Measurements from ENCODE around the gene UBE2G2. TPM values are rescaled to one million over a fixed set of nuclear protein-coding genes. Genes with fewer than 3 reads are reported as not detected.

Gene UBE2G2
- total RNA-seq, 1 experiment from 2014 or later: 91.3 TPM

DNA sequence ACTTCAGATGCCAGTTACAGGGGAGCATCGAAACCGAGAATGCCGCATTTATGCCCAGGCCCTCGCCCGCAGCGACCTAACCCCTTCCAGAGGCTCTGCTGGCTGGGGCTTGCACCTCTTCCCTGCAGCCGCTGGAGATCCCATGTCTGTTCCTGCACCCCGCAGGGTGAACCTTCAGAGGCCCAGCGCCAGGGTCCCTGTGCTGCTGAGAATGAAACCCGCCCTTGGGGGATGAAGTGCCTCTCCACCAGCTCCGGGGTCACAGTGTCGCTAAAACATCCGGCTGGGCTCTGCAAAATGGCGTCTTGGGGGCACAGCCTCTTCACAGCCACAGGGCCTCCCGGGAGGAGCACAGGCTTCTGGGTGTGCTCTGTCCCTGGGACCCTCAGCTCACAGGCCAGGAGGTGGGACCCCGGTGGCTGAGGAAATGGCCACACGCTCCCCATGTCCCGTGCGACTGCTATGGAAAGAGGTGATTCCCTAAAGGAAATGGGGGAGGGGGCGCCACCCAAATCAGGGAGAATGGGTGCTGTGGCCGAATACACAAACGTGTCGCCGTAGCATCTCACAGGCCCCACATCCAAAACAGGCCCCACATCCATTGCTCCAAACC is 50.3 kb downstream of the UBE2G2 start:
- Mint-ChIP-seq H3K27me3 (ENCODE audit: insufficient read depth, unreplicated experiment) (no peaks in the 10 kb centered on the region), H3K27ac (ENCODE audit: unreplicated experiment) (no peak overlapping the region), H3K9me3 (ENCODE audit: unreplicated experiment) (no peaks in the 10 kb centered on the region), H3K4me3 (ENCODE audit: unreplicated experiment) (no peak overlapping the region), H3K4me1 (ENCODE audit: low read depth, unreplicated experiment) (no peaks in the 10 kb centered on the region), H3K36me3 (ENCODE audit: insufficient read depth, unreplicated experiment) (no peaks in the 10 kb centered on the region)
- CTCF ChIA-PET: no interaction called here
- H3K9me3 ChIP-seq: no peaks in the 10 kb centered on the region
- no peak for TF ChIP-seq CTCF (IDR thresholded peaks at IDR 0.05; ENCODE audit: insufficient read depth in 1 of 2, low read depth in 1 of 2, low read length in 1 of 2, severe bottlenecking in 1 of 2, unreplicated experiment in 1 of 2)
- no TSS peak for BruUV-seq (replicated peaks)
- no peaks in the 10 kb centered on the region for H3K4me1 ChIP-seq
- no peaks in the 10 kb centered on the region for H3K36me3 ChIP-seq (ENCODE audit: control insufficient read depth, insufficient read depth, low read length)
- no peak overlapping the region for H3K4me3 ChIP-seq (ENCODE audit: low read depth, low read length)
- POLR2A ChIA-PET: no interaction called here
- H3K27me3 ChIP-seq (replicated peaks; ENCODE audit: control insufficient read depth, insufficient read depth, low read length): no peaks in the 10 kb centered on the region
- DNase-seq: no peak
- intact Hi-C loops (cut with micrococcal nuclease; ENCODE audit: unreplicated experiment): no loop called here

GRCh38 chr21:44750675-44751025 is 51.0 kb downstream of the UBE2G2 start:
- Histone ChIP-seq H3K4me1 (no peaks in the 10 kb centered on the region), H3K27me3 (replicated peaks; ENCODE audit: control insufficient read depth, insufficient read depth, low read length) (no peaks in the 10 kb centered on the region), H3K4me3 (ENCODE audit: low read depth, low read length) (no peak overlapping the region), H3K9me3 (no peaks in the 10 kb centered on the region), H3K36me3 (ENCODE audit: control insufficient read depth, insufficient read depth, low read length) (no peaks in the 10 kb centered on the region)
- no peaks in the 10 kb centered on the region for H3K9me3 Mint-ChIP-seq (ENCODE audit: unreplicated experiment)
- BruUV-seq (replicated peaks): no TSS peak
- H3K36me3 Mint-ChIP-seq (ENCODE audit: insufficient read depth, unreplicated experiment): no peaks in the 10 kb centered on the region
- H3K27me3 Mint-ChIP-seq (ENCODE audit: insufficient read depth, unreplicated experiment): no peaks in the 10 kb centered on the region
- DNase-seq: no peak
- H3K4me1 Mint-ChIP-seq (ENCODE audit: low read depth, unreplicated experiment): no peaks in the 10 kb centered on the region
- no peak overlapping the region for H3K27ac Mint-ChIP-seq (ENCODE audit: unreplicated experiment)
- ChIA-PET CTCF (no interaction called here), POLR2A (no interaction called here)
- H3K4me3 Mint-ChIP-seq (ENCODE audit: unreplicated experiment): no peak overlapping the region
- no peak for TF ChIP-seq CTCF (IDR thresholded peaks at IDR 0.05; ENCODE audit: insufficient read depth in 1 of 2, low read depth in 1 of 2, low read length in 1 of 2, severe bottlenecking in 1 of 2, unreplicated experiment in 1 of 2)
- intact Hi-C loops (cut with micrococcal nuclease; ENCODE audit: unreplicated experiment): no loop called here

- Histone ChIP-seq H3K9me3 (no peaks in the 10 kb centered on the region), H3K4me1 (no peaks in the 10 kb centered on the region), H3K4me3 (ENCODE audit: low read depth, low read length) (no peak overlapping the region), H3K27me3 (replicated peaks; ENCODE audit: control insufficient read depth, insufficient read depth, low read length) (no peaks in the 10 kb centered on the region), H3K36me3 (ENCODE audit: control insufficient read depth, insufficient read depth, low read length) (no peaks in the 10 kb centered on the region)
- Mint-ChIP-seq H3K36me3 (ENCODE audit: insufficient read depth, unreplicated experiment) (no peaks in the 10 kb centered on the region), H3K9me3 (ENCODE audit: unreplicated experiment) (no peaks in the 10 kb centered on the region), H3K27me3 (ENCODE audit: insufficient read depth, unreplicated experiment) (no peaks in the 10 kb centered on the region), H3K4me1 (ENCODE audit: low read depth, unreplicated experiment) (no peaks in the 10 kb centered on the region), H3K4me3 (ENCODE audit: unreplicated experiment) (no peak overlapping the region), H3K27ac (ENCODE audit: unreplicated experiment) (no peak overlapping the region)
- intact Hi-C loops (cut with micrococcal nuclease; ENCODE audit: unreplicated experiment): no loop called here
- BruUV-seq (replicated peaks): no TSS peak
- no peak for DNase-seq
- ChIA-PET CTCF (no interaction called here), POLR2A (no interaction called here)
- TF ChIP-seq CTCF (IDR thresholded peaks at IDR 0.05; ENCODE audit: insufficient read depth in 1 of 2, low read depth in 1 of 2, low read length in 1 of 2, severe bottlenecking in 1 of 2, unreplicated experiment in 1 of 2): no peak
Measured at GRCh38 chr21:44749759-44750674, 51.6 kb downstream of the UBE2G2 start.
